GM15510 (cell line): ENCODE data around the gene ZNF740.

ENCODE experiments used
- POLR2A ChIP-seq: IDR thresholded peaks from 3 replicates; pipeline ENCODE4 v1.6.1; 2011; ENCODE audit warnings: borderline replicate concordance; ENCODE audit not compliant: insufficient read length; ENCODE audit errors: extremely low read depth

Gene ZNF740

GRCh38 chr12:53222806-53223261, 42.3 kb downstream of the ZNF740 start:
- no peak for TF ChIP-seq POLR2A

- TF ChIP-seq POLR2A: no peak
Measured at GRCh38 chr12:53223389-53224060, 43.0 kb downstream of the ZNF740 start.

GRCh38 chr12:53224061-53224896, 43.8 kb downstream of the ZNF740 start:
- TF ChIP-seq POLR2A: no peak

- no peak for TF ChIP-seq POLR2A
Measured at GRCh38 chr12:53224897-53225634, 44.5 kb downstream of the ZNF740 start.

- no peak for TF ChIP-seq POLR2A
Measured at GRCh38 chr12:53225635-53226424, 45.3 kb downstream of the ZNF740 start.

- no peak for TF ChIP-seq POLR2A
Measured at GRCh38 chr12:53226815-53227214, 46.3 kb downstream of the ZNF740 start.

GRCh38 chr12:53227341-53227740, 46.8 kb downstream of the ZNF740 start:
- TF ChIP-seq POLR2A: no peak

GRCh38 chr12:53227836-53228235, 47.3 kb downstream of the ZNF740 start:
- no peak for TF ChIP-seq POLR2A

GRCh38 chr12:53229454-53229853, 48.9 kb downstream of the ZNF740 start:
- TF ChIP-seq POLR2A: no peak

- no peak for TF ChIP-seq POLR2A
Measured at GRCh38 chr12:53230108-53230845, 49.8 kb downstream of the ZNF740 start.

- no peak for TF ChIP-seq POLR2A
Measured at GRCh38 chr12:53231671-53231920, 51.1 kb downstream of the ZNF740 start.

GRCh38 chr12:53231921-53232645, 51.6 kb downstream of the ZNF740 start, which contains the start of gene RARG:
TSS of gene RARG (minus strand) at chr12:53232209. CDS start at chr12:53227545, 4,664 bp downstream.
- TF ChIP-seq POLR2A: no peak

GRCh38 chr12:53232646-53233461, 52.3 kb downstream of the ZNF740 start:
- no peak for TF ChIP-seq POLR2A

GRCh38 chr12:53233671-53234121, 53.2 kb downstream of the ZNF740 start:
- TF ChIP-seq POLR2A: no peak
